ENCODE measurements around the gene CMTM2. TPM values are rescaled to one million over a fixed set of nuclear protein-coding genes. Genes with fewer than 3 reads are reported as not detected.

The CMTM2 gene
- total RNA-seq, 1 donor from 2014 or later = not detected

DNA sequence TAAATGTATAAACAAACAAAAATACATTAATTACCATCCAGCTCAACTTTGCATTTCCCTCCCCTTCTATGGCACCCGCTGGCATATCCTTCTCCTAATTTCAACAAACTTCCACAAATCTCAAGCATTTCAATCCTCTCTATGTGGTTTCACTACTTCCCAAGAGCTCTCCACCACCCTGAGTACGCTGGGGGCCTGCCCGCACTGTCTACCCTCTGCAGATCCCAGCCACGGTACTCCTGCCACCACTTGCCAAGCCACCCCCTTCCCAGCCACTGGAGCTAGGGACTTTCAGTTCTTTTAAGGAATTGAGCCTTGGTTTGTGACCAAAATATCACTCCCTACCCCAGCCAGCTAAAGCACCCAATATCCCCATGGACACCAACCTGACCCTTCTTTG, 31.2 kb upstream of the CMTM2 start:
- Mint-ChIP-seq H3K36me3 (peaks cover 20% of the 10 kb centered on the region), H3K4me1 (peaks cover 36% of the 10 kb centered on the region), H3K27me3 (ENCODE audit: insufficient read depth, low read depth) (peaks cover 9% of the 10 kb centered on the region), H3K4me3 (peak overlapping the region; percentile 82), H3K9me3 (peaks cover 2% of the 10 kb centered on the region), H3K27ac (peak overlapping the region; percentile 51)
- H3K9ac ChIP-seq = no peak overlapping the region
- H3K4me1 ChIP-seq = peaks cover 15% of the 10 kb centered on the region
- DNase-seq (ENCODE audit: low spot score) = no peak
- no peak overlapping the region for H3K4me2 ChIP-seq
- H3K27ac ChIP-seq = no peak overlapping the region
- H3F3A ChIP-seq (ENCODE audit: low read depth) = peaks cover 29% of the 10 kb centered on the region
- no peaks in the 10 kb centered on the region for H3K36me3 ChIP-seq
- H2AFZ ChIP-seq (replicated peaks) = no peak overlapping the region
- no peaks in the 10 kb centered on the region for H3K9me3 ChIP-seq (ENCODE audit: low read depth)
- peaks cover 3% of the 10 kb centered on the region for H3K79me2 ChIP-seq (ENCODE audit: low read depth)
- H3K27me3 ChIP-seq = peaks cover 6% of the 10 kb centered on the region
- H3K4me3 ChIP-seq = no peak overlapping the region
- TF ChIP-seq EZH2phosphoT487 (IDR thresholded peaks at IDR 0.05) (no peak), EZH2 (IDR thresholded peaks at IDR 0.05) (no peak)
- TF ChIP-seq, protein P1, sequence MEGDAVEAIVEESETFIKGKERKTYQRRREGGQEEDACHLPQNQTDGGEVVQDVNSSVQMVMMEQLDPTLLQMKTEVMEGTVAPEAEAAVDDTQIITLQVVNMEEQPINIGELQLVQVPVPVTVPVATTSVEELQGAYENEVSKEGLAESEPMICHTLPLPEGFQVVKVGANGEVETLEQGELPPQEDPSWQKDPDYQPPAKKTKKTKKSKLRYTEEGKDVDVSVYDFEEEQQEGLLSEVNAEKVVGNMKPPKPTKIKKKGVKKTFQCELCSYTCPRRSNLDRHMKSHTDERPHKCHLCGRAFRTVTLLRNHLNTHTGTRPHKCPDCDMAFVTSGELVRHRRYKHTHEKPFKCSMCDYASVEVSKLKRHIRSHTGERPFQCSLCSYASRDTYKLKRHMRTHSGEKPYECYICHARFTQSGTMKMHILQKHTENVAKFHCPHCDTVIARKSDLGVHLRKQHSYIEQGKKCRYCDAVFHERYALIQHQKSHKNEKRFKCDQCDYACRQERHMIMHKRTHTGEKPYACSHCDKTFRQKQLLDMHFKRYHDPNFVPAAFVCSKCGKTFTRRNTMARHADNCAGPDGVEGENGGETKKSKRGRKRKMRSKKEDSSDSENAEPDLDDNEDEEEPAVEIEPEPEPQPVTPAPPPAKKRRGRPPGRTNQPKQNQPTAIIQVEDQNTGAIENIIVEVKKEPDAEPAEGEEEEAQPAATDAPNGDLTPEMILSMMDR (IDR thresholded peaks at IDR 0.05) = no peak
- no peaks in the 10 kb centered on the region for H4K20me1 ChIP-seq (ENCODE audit: low read depth)

DNA sequence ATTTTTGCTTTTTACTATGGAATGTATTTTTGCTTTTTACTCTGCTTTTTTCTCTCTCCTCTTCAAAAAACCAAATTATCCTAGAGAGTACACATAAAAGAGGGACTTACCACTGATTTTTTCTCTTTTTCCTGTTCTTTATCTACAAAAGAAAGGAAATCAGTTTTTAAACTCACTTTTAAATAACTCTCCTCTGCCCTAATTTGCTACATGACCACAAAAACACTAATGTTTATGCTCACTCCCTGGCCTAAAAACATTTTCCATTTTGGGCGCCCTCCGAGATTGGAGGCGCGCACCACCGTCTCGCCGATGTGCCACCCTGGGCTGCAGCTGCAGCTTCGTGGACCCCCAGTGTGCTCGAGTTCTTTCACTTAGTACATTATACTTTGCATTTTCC, 30.4 kb upstream of the CMTM2 start:
- Mint-ChIP-seq H3K36me3 (peaks cover 24% of the 10 kb centered on the region), H3K4me3 (peak overlapping the region; percentile 82), H3K4me1 (peaks cover 37% of the 10 kb centered on the region), H3K27me3 (ENCODE audit: insufficient read depth, low read depth) (peaks cover 9% of the 10 kb centered on the region), H3K27ac (peak overlapping the region; percentile 57), H3K9me3 (peaks cover 5% of the 10 kb centered on the region)
- no peak overlapping the region for H3K9ac ChIP-seq
- H3K27ac ChIP-seq = no peak overlapping the region
- TF ChIP-seq EZH2 (IDR thresholded peaks at IDR 0.05) = no peak
- no peak for TF ChIP-seq EZH2phosphoT487 (IDR thresholded peaks at IDR 0.05)
- TF ChIP-seq, protein P1 (IDR thresholded peaks at IDR 0.05) = no peak
- peaks cover 13% of the 10 kb centered on the region for H3K27me3 ChIP-seq
- H3F3A ChIP-seq (ENCODE audit: low read depth) = peaks cover 29% of the 10 kb centered on the region
- no peak for DNase-seq (ENCODE audit: low spot score)
- H3K4me3 ChIP-seq = peak overlapping the region; percentile 62
- peaks cover 11% of the 10 kb centered on the region for H3K79me2 ChIP-seq (ENCODE audit: low read depth)
- peak overlapping the region; percentile 90 for H3K4me2 ChIP-seq
- H3K36me3 ChIP-seq = no peaks in the 10 kb centered on the region
- H3K9me3 ChIP-seq (ENCODE audit: low read depth) = no peaks in the 10 kb centered on the region
- peak overlapping the region; percentile 61 for H2AFZ ChIP-seq (replicated peaks)
- no peaks in the 10 kb centered on the region for H4K20me1 ChIP-seq (ENCODE audit: low read depth)
- H3K4me1 ChIP-seq = peaks cover 15% of the 10 kb centered on the region

DNA sequence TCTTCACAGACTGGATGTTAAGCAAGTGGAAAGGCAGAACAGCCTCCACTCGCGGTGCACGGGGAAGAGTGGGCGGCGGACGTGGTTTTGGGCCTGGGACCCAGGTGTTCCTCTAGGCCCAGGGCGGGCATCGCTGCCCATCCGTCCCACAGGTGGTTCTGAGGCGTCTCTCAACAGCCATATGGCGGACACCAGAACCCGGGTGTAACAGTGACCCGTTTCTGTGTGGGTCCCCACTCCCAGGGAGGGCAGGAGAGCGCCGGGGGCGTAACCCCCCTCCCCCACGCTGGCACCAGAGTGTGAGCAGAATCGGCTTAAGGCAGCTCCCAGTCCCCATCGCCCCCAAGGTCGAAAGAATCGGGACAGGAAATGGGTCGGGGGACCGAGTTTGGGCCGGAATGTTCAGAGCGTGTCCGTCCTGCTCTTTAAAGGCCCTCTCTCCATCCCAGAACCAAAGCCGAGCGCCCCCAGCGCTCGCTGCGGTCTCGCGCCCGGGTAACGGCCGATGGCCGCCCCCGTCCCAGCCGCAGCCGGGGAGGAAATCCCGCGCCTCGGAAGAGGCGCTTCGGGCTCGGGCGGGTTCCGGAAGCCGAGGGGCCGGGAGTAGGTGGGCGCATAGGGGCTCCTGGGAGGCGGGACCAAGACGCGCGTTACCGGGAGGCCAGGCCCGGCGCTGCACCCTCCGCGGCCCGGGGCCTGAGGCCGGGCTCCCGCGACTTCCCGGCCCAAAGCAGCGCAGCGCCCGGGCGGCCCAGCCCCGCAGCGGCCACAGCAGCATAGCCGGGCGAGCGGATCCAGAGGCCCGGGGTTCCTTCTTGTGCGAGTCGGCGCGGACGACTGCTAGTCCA, 29.8 kb upstream of the CMTM2 start, which contains the start of gene TK2:
Gene TK2, minus strand, starts transcription at position 839 of the 848 bp plus-strand sequence. Its CDS starts 61 bp downstream, at position 778.
- peaks cover 15% of the 10 kb centered on the region for H3K4me1 ChIP-seq
- DNase-seq (ENCODE audit: low spot score) = peak; percentile 79
- H3F3A ChIP-seq (ENCODE audit: low read depth) = peaks cover 29% of the 10 kb centered on the region
- H3K4me2 ChIP-seq = peak within 1 kb of the TSS; percentile 90
- H3K27ac Mint-ChIP-seq = peak within 1 kb of the TSS; percentile 75
- H2AFZ ChIP-seq (replicated peaks) = peak within 1 kb of the TSS; percentile 61
- H3K79me2 ChIP-seq (ENCODE audit: low read depth) = peaks cover 12% of the 10 kb centered on the region
- H3K27me3 ChIP-seq = peaks cover 13% of the 10 kb centered on the region
- peaks cover 27% of the 10 kb centered on the region for H3K36me3 Mint-ChIP-seq
- peak within 1 kb of the TSS; percentile 62 for H3K4me3 ChIP-seq
- H3K27me3 Mint-ChIP-seq (ENCODE audit: insufficient read depth, low read depth) = peaks cover 11% of the 10 kb centered on the region
- H3K36me3 ChIP-seq = no peaks in the 10 kb centered on the region
- peaks cover 5% of the 10 kb centered on the region for H3K9me3 Mint-ChIP-seq
- peak within 1 kb of the TSS; percentile 62 for H3K27ac ChIP-seq
- peak within 1 kb of the TSS; percentile 84 for H3K4me3 Mint-ChIP-seq
- H4K20me1 ChIP-seq (ENCODE audit: low read depth) = no peaks in the 10 kb centered on the region
- H3K9ac ChIP-seq = peak within 1 kb of the TSS; percentile 49
- H3K4me1 Mint-ChIP-seq = peaks cover 33% of the 10 kb centered on the region
- TF ChIP-seq, protein P1 (IDR thresholded peaks at IDR 0.05) = peak; percentile 39
- TF ChIP-seq EZH2 (IDR thresholded peaks at IDR 0.05) (peak; percentile 48), EZH2phosphoT487 (IDR thresholded peaks at IDR 0.05) (no peak)
- H3K9me3 ChIP-seq (ENCODE audit: low read depth) = no peaks in the 10 kb centered on the region

All from neural progenitor cell (in vitro differentiated cells).